ENCODE results near the gene ZSWIM5. TPM values are rescaled to one million over a fixed set of nuclear protein-coding genes. Genes with fewer than 3 reads are reported as not detected.

The ZSWIM5 gene
- total RNA-seq, 1 donor, result 4.7 TPM

- TF ChIP-seq CTCF (IDR thresholded peaks at IDR 0.05; ENCODE audit: insufficient read depth, low read length), result no peak
- no peak overlapping the region for H3K4me3 ChIP-seq (ENCODE audit: low read depth, low read length)
Measured at GRCh38 chr1:45216861-45217260, 10.5 kb upstream of the ZSWIM5 start.

GRCh38 chr1:45216200-45216541, 9.8 kb upstream of the ZSWIM5 start:
- no peak for TF ChIP-seq CTCF (IDR thresholded peaks at IDR 0.05; ENCODE audit: insufficient read depth, low read length)
- no peak for DNase-seq (ENCODE audit: low read depth)
- no peak overlapping the region for H3K4me3 ChIP-seq (ENCODE audit: low read depth, low read length)

More at GRCh38 chr1:45216861-45217260, 10.5 kb upstream of the ZSWIM5 start:
- no peak for DNase-seq (ENCODE audit: low read depth)

GRCh38 chr1:45215485-45216199, 9.2 kb upstream of the ZSWIM5 start:
- DNase-seq (ENCODE audit: low read depth), result no peak
- no peak for TF ChIP-seq CTCF (IDR thresholded peaks at IDR 0.05; ENCODE audit: insufficient read depth, low read length)
- no peak overlapping the region for H3K4me3 ChIP-seq (ENCODE audit: low read depth, low read length)

GRCh38 chr1:45213892-45214291, 7.5 kb upstream of the ZSWIM5 start:
- no peak overlapping the region for H3K4me3 ChIP-seq (ENCODE audit: low read depth, low read length)
- DNase-seq (ENCODE audit: low read depth), result no peak
- no peak for TF ChIP-seq CTCF (IDR thresholded peaks at IDR 0.05; ENCODE audit: insufficient read depth, low read length)

GRCh38 chr1:45211076-45211475, 4.7 kb upstream of the ZSWIM5 start:
- DNase-seq (ENCODE audit: low read depth), result no peak
- H3K4me3 ChIP-seq (ENCODE audit: low read depth, low read length), result no peak overlapping the region
- no peak for TF ChIP-seq CTCF (IDR thresholded peaks at IDR 0.05; ENCODE audit: insufficient read depth, low read length)

- DNase-seq (ENCODE audit: low read depth), result no peak
- no peak for TF ChIP-seq CTCF (IDR thresholded peaks at IDR 0.05; ENCODE audit: insufficient read depth, low read length)
- peak overlapping the region; percentile 71 for H3K4me3 ChIP-seq (ENCODE audit: low read depth, low read length)
Measured at GRCh38 chr1:45206808-45207623, 611 bp upstream of the ZSWIM5 start.
